PC-9 (cell line): ENCODE data around the gene ATP2B2. TPM values are rescaled to one million over a fixed set of nuclear protein-coding genes. Genes with fewer than 3 reads are reported as not detected.

Experiments used
- BruUV-seq: library from RNA; stranded (reverse); fragments of 400-500 nt; replicated peaks from 2 replicates; lab custom pipeline; 2021; lab: Mats Ljungman, UMichigan
- CTCF ChIA-PET: fragments of 300-600 bp; sonication (Branson Sonifier 250); formaldehyde crosslinking; loops from one replicate; lab custom pipeline; 2022; ENCODE audit warnings: antibody characterized with exemption; lab: Charles Lee
- POLR2A ChIA-PET: fragments of 300-600 bp; sonication (Branson Sonifier 250); formaldehyde crosslinking; loops from one replicate; lab custom pipeline; 2022; ENCODE audit warnings: antibody characterized with exemption; ENCODE audit not compliant: unreplicated experiment; lab: Charles Lee
- DNase-seq, 2 experiments: peaks; one replicate each; pipeline versions ENCODE4 v3.0.0 to v3.0.0-alpha.2; 2015 to 2022; ENCODE audit warnings: mixed read lengths in 1 of 2
- H2AFZ ChIP-seq: fragments of 200-600 bp; sonication (generic); 2 replicates; pipeline ENCODE4 v1.8.1; 2017; ENCODE audit warnings: antibody characterized with exemption
- H3F3A ChIP-seq: fragments of 200-600 bp; sonication (generic); 2 replicates; pipeline ENCODE4 v1.8.1; 2017; ENCODE audit warnings: antibody characterized with exemption, mild to moderate bottlenecking, low read depth; ENCODE audit not compliant: insufficient read depth
- H3K27ac ChIP-seq: fragments of 200-600 bp; sonication (generic); 2 replicates; pipeline ENCODE4 v1.6.1; 2016; ENCODE audit warnings: mixed run types
- H3K27me3 ChIP-seq: fragments of 200-600 bp; sonication (generic); 2 replicates; pipeline ENCODE4 v1.6.1; 2016; ENCODE audit warnings: low read depth, mixed run types; ENCODE audit not compliant: insufficient read depth
- H3K36me3 ChIP-seq: fragments of 200-600 bp; sonication (generic); 2 replicates; pipeline ENCODE4 v1.6.1; 2016; ENCODE audit warnings: low read depth, mixed run types
- H3K4me1 ChIP-seq: fragments of 200-600 bp; sonication (generic); replicated peaks from 2 replicates; pipeline ENCODE4 v1.6.1; 2016; ENCODE audit warnings: mixed run types; ENCODE audit not compliant: insufficient read depth
- H3K4me2 ChIP-seq: fragments of 200-600 bp; sonication (generic); 2 replicates; pipeline ENCODE4 v1.6.1; 2017; ENCODE audit warnings: mixed run types
- H3K4me3 ChIP-seq: fragments of 200-600 bp; sonication (generic); 2 replicates; pipeline ENCODE4 v1.6.1; 2016; ENCODE audit warnings: mixed run types
- H3K79me2 ChIP-seq: fragments of 200-600 bp; sonication (generic); 2 replicates; pipeline ENCODE4 v1.6.1; 2017; ENCODE audit warnings: low read depth, mixed run types
- H3K9me2 ChIP-seq: fragments of 200-600 bp; sonication (generic); 2 replicates; pipeline ENCODE4 v1.8.1; 2017; ENCODE audit warnings: mild to moderate bottlenecking; ENCODE audit not compliant: insufficient read depth
- H3K9me3 ChIP-seq: fragments of 200-600 bp; sonication (generic); 2 replicates; pipeline ENCODE4 v1.8.1; 2016; ENCODE audit warnings: low read depth; ENCODE audit not compliant: insufficient read depth
- H4K20me1 ChIP-seq: fragments of 200-600 bp; sonication (generic); 2 replicates; pipeline ENCODE4 v1.8.1; 2017; ENCODE audit not compliant: insufficient read depth
- CTCF ChIP-seq: fragments of 200-600 bp; sonication (generic); conservative IDR thresholded peaks from 2 replicates; pipeline ENCODE4 v1.6.1; 2017; ENCODE audit warnings: mixed run types, antibody characterized with exemption, mild to moderate bottlenecking, moderate library complexity
- EZH2 ChIP-seq: fragments of 200-600 bp; sonication (generic); IDR thresholded peaks from 2 replicates; pipeline ENCODE4 v1.8.0; 2017; ENCODE audit warnings: antibody characterized with exemption, low read depth
- intact Hi-C: fragments of 100-400 bp; cut with micrococcal nuclease; formaldehyde crosslinking; loops from one replicate; pipeline ENCODE4 v1.10.0; 2022; ENCODE audit not compliant: unreplicated experiment
- total RNA-seq: library from RNA; stranded (reverse); gene quantifications from 2 replicates; pipeline ENCODE4 v1.2.3, GENCODE V29; 2021

ATP2B2 gene
- total RNA-seq, 1 experiment from 2014 or later: not detected

GRCh38 chr3:10504171-10505049 is 976 bp downstream of the ATP2B2 start:
- H3F3A ChIP-seq: no peaks in the 10 kb centered on the region
- intact Hi-C loops: no loop called here
- BruUV-seq: no TSS peak
- no peak overlapping the region for H3K27ac ChIP-seq
- ChIA-PET POLR2A (no interaction called here), CTCF (no interaction called here)
- TF ChIP-seq EZH2 (no peak), CTCF (no peak)
- H4K20me1 ChIP-seq: no peaks in the 10 kb centered on the region; the same call in 1 of the 2 replicates
- H3K79me2 ChIP-seq: no peaks in the 10 kb centered on the region
- H3K4me1 ChIP-seq: no peaks in the 10 kb centered on the region
- peaks cover 93% of the 10 kb centered on the region for H3K27me3 ChIP-seq
- H3K4me2 ChIP-seq: no peak overlapping the region
- H3K9me2 ChIP-seq: no peaks in the 10 kb centered on the region
- DNase-seq: no peak
- H3K4me3 ChIP-seq: no peak overlapping the region
- no peaks in the 10 kb centered on the region for H3K36me3 ChIP-seq
- no peaks in the 10 kb centered on the region for H3K9me3 ChIP-seq
- no peak overlapping the region for H2AFZ ChIP-seq

- no peaks in the 10 kb centered on the region for H3K4me1 ChIP-seq
- peaks cover 98% of the 10 kb centered on the region for H3K27me3 ChIP-seq
- H3K27ac ChIP-seq: no peak overlapping the region
- DNase-seq: no peak
- no peaks in the 10 kb centered on the region for H3K36me3 ChIP-seq
- H4K20me1 ChIP-seq: no peaks in the 10 kb centered on the region; the same call in 1 of the 2 replicates
- intact Hi-C loops: no loop called here
- BruUV-seq: no TSS peak
- no peak overlapping the region for H2AFZ ChIP-seq
- H3K9me3 ChIP-seq: no peaks in the 10 kb centered on the region
- no peak for TF ChIP-seq CTCF
- no peak for TF ChIP-seq EZH2
- ChIA-PET POLR2A (no interaction called here), CTCF (no interaction called here)
- no peak overlapping the region for H3K4me2 ChIP-seq
- no peak overlapping the region for H3K4me3 ChIP-seq
- no peaks in the 10 kb centered on the region for H3K79me2 ChIP-seq
- no peaks in the 10 kb centered on the region for H3K9me2 ChIP-seq
- H3F3A ChIP-seq: no peaks in the 10 kb centered on the region
These were observed 2.1 kb downstream of the ATP2B2 start for GRCh38 chr3:10503217-10503796.

GRCh38 chr3:10502185-10502880 is 3.1 kb downstream of the ATP2B2 start:
- no peaks in the 10 kb centered on the region for H3K36me3 ChIP-seq
- no peaks in the 10 kb centered on the region for H3K9me3 ChIP-seq
- peaks cover 98% of the 10 kb centered on the region for H3K27me3 ChIP-seq
- intact Hi-C loops: no loop called here
- TF ChIP-seq EZH2 (no peak), CTCF (no peak)
- DNase-seq: no peak
- no peak overlapping the region for H2AFZ ChIP-seq
- H4K20me1 ChIP-seq: no peaks in the 10 kb centered on the region; the same call in 1 of the 2 replicates
- POLR2A ChIA-PET: no interaction called here
- no peaks in the 10 kb centered on the region for H3K79me2 ChIP-seq
- CTCF ChIA-PET: no interaction called here
- H3K4me3 ChIP-seq: no peak overlapping the region
- H3K27ac ChIP-seq: no peak overlapping the region
- no peaks in the 10 kb centered on the region for H3K9me2 ChIP-seq
- no peaks in the 10 kb centered on the region for H3K4me1 ChIP-seq
- BruUV-seq: no TSS peak
- H3F3A ChIP-seq: no peaks in the 10 kb centered on the region
- no peak overlapping the region for H3K4me2 ChIP-seq
